Measurements from ENCODE around the gene SETBP1. TPM values are rescaled to one million over a fixed set of nuclear protein-coding genes. Genes with fewer than 3 reads are reported as not detected.

SETBP1 gene
- total and polyA plus RNA-seq, 4 donors, result 23.1 to 39.8 (median 27.8) TPM

GRCh38 chr18:44837482-44838180, 156.9 kb downstream of the SETBP1 start:
- Histone ChIP-seq H3K27me3 (ENCODE audit: control insufficient read depth, insufficient read depth, low read length) (no peaks in the 10 kb centered on the region), H3K36me3 (ENCODE audit: control insufficient read depth, insufficient read depth, low read length) (no peaks in the 10 kb centered on the region), H3K9me3 (ENCODE audit: control insufficient read depth, insufficient read depth, low read length) (no peaks in the 10 kb centered on the region), H3K27ac (ENCODE audit: low read depth, low read length) (peak overlapping the region; percentile 29), H3K4me1 (ENCODE audit: control insufficient read depth, insufficient read depth, low read length) (peaks cover 26% of the 10 kb centered on the region), H3K4me3 (ENCODE audit: low read depth, low read length) (no peak overlapping the region)
- DNase-seq (ENCODE audit: low read depth in 4 of 6, low spot score in 6 of 6), result no peak
- 51% methylated on average over 4 of the region's 6 CpGs for WGBS (ENCODE audit: insufficient coverage)

GRCh38 chr18:44838971-44839666, 158.4 kb downstream of the SETBP1 start:
- no peak overlapping the region for H3K27ac ChIP-seq (ENCODE audit: low read depth, low read length)

GRCh38 chr18:44840058-44840790, 159.5 kb downstream of the SETBP1 start:
- Histone ChIP-seq H3K27ac (ENCODE audit: low read depth, low read length) (no peak overlapping the region), H3K4me1 (ENCODE audit: control insufficient read depth, insufficient read depth, low read length) (peaks cover 28% of the 10 kb centered on the region), H3K4me3 (ENCODE audit: low read depth, low read length) (no peak overlapping the region), H3K27me3 (ENCODE audit: control insufficient read depth, insufficient read depth, low read length) (no peaks in the 10 kb centered on the region), H3K36me3 (ENCODE audit: control insufficient read depth, insufficient read depth, low read length) (no peaks in the 10 kb centered on the region), H3K9me3 (ENCODE audit: control insufficient read depth, insufficient read depth, low read length) (no peaks in the 10 kb centered on the region)
- no peak for DNase-seq (ENCODE audit: low read depth in 4 of 6, low spot score in 6 of 6)
- WGBS (ENCODE audit: insufficient coverage), result 56% methylated on average over 4 of the region's 5 CpGs

More at GRCh38 chr18:44838971-44839666, 158.4 kb downstream of the SETBP1 start:
- H3K36me3 ChIP-seq (ENCODE audit: control insufficient read depth, insufficient read depth, low read length), result no peaks in the 10 kb centered on the region
- peaks cover 30% of the 10 kb centered on the region for H3K4me1 ChIP-seq (ENCODE audit: control insufficient read depth, insufficient read depth, low read length)
- H3K27me3 ChIP-seq (ENCODE audit: control insufficient read depth, insufficient read depth, low read length), result no peaks in the 10 kb centered on the region
- no peaks in the 10 kb centered on the region for H3K9me3 ChIP-seq (ENCODE audit: control insufficient read depth, insufficient read depth, low read length)
- no peak overlapping the region for H3K4me3 ChIP-seq (ENCODE audit: low read depth, low read length)
- 29% methylated on average over 5 of the region's 8 CpGs for WGBS (ENCODE audit: insufficient coverage)
- peak in 3 of 6 donors; percentile 20 to 74 (median 50) for DNase-seq (ENCODE audit: low read depth in 4 of 6, low spot score in 6 of 6)

GRCh38 chr18:44841221-44841620, 160.5 kb downstream of the SETBP1 start:
- no peaks in the 10 kb centered on the region for H3K27me3 ChIP-seq (ENCODE audit: control insufficient read depth, insufficient read depth, low read length)
- peaks cover 32% of the 10 kb centered on the region for H3K4me1 ChIP-seq (ENCODE audit: control insufficient read depth, insufficient read depth, low read length)
- H3K27ac ChIP-seq (ENCODE audit: low read depth, low read length), result no peak overlapping the region
- DNase-seq (ENCODE audit: low read depth in 4 of 6, low spot score in 6 of 6), result no peak
- no peak overlapping the region for H3K4me3 ChIP-seq (ENCODE audit: low read depth, low read length)
- 91% methylated on average over 3 of the region's 4 CpGs for WGBS (ENCODE audit: insufficient coverage)
- H3K36me3 ChIP-seq (ENCODE audit: control insufficient read depth, insufficient read depth, low read length), result no peaks in the 10 kb centered on the region
- no peaks in the 10 kb centered on the region for H3K9me3 ChIP-seq (ENCODE audit: control insufficient read depth, insufficient read depth, low read length)

GRCh38 chr18:44841752-44842587, 161.3 kb downstream of the SETBP1 start:
- H3K27me3 ChIP-seq (ENCODE audit: control insufficient read depth, insufficient read depth, low read length), result no peaks in the 10 kb centered on the region
- peaks cover 28% of the 10 kb centered on the region for H3K4me1 ChIP-seq (ENCODE audit: control insufficient read depth, insufficient read depth, low read length)
- H3K27ac ChIP-seq (ENCODE audit: low read depth, low read length), result no peak overlapping the region
- H3K4me3 ChIP-seq (ENCODE audit: low read depth, low read length), result no peak overlapping the region
- peak in 1 of 6 donors; percentile 58 for DNase-seq (ENCODE audit: low read depth in 4 of 6, low spot score in 6 of 6)
- WGBS (ENCODE audit: insufficient coverage), result 64% methylated on average over 5 of the region's 10 CpGs
- no peaks in the 10 kb centered on the region for H3K36me3 ChIP-seq (ENCODE audit: control insufficient read depth, insufficient read depth, low read length)
- H3K9me3 ChIP-seq (ENCODE audit: control insufficient read depth, insufficient read depth, low read length), result no peaks in the 10 kb centered on the region

- DNase-seq (ENCODE audit: low read depth in 4 of 6, low spot score in 6 of 6), result no peak
- no peak overlapping the region for H3K27ac ChIP-seq (ENCODE audit: low read depth, low read length)
- H3K4me3 ChIP-seq (ENCODE audit: low read depth, low read length), result no peak overlapping the region
- no peaks in the 10 kb centered on the region for H3K36me3 ChIP-seq (ENCODE audit: control insufficient read depth, insufficient read depth, low read length)
- H3K4me1 ChIP-seq (ENCODE audit: control insufficient read depth, insufficient read depth, low read length), result peaks cover 25% of the 10 kb centered on the region
- WGBS (ENCODE audit: insufficient coverage), result 79% methylated on average over 4 of the region's 4 CpGs
- H3K27me3 ChIP-seq (ENCODE audit: control insufficient read depth, insufficient read depth, low read length), result no peaks in the 10 kb centered on the region
- H3K9me3 ChIP-seq (ENCODE audit: control insufficient read depth, insufficient read depth, low read length), result no peaks in the 10 kb centered on the region
Measured at GRCh38 chr18:44842588-44843412, 162.1 kb downstream of the SETBP1 start.

- no peaks in the 10 kb centered on the region for H3K9me3 ChIP-seq (ENCODE audit: control insufficient read depth, insufficient read depth, low read length)
- no peak overlapping the region for H3K4me3 ChIP-seq (ENCODE audit: low read depth, low read length)
- no peak for DNase-seq (ENCODE audit: low read depth in 4 of 6, low spot score in 6 of 6)
- peaks cover 20% of the 10 kb centered on the region for H3K4me1 ChIP-seq (ENCODE audit: control insufficient read depth, insufficient read depth, low read length)
- H3K36me3 ChIP-seq (ENCODE audit: control insufficient read depth, insufficient read depth, low read length), result peaks cover 2% of the 10 kb centered on the region
- 74% methylated on average over 3 of the region's 5 CpGs for WGBS (ENCODE audit: insufficient coverage)
- no peak overlapping the region for H3K27ac ChIP-seq (ENCODE audit: low read depth, low read length)
- H3K27me3 ChIP-seq (ENCODE audit: control insufficient read depth, insufficient read depth, low read length), result no peaks in the 10 kb centered on the region
Measured at GRCh38 chr18:44844486-44844885, 163.8 kb downstream of the SETBP1 start.

- DNase-seq (ENCODE audit: low read depth in 4 of 6, low spot score in 6 of 6), result no peak
- H3K36me3 ChIP-seq (ENCODE audit: control insufficient read depth, insufficient read depth, low read length), result peaks cover 3% of the 10 kb centered on the region
- peaks cover 17% of the 10 kb centered on the region for H3K4me1 ChIP-seq (ENCODE audit: control insufficient read depth, insufficient read depth, low read length)
- no peak overlapping the region for H3K4me3 ChIP-seq (ENCODE audit: low read depth, low read length)
- H3K9me3 ChIP-seq (ENCODE audit: control insufficient read depth, insufficient read depth, low read length), result no peaks in the 10 kb centered on the region
- H3K27me3 ChIP-seq (ENCODE audit: control insufficient read depth, insufficient read depth, low read length), result no peaks in the 10 kb centered on the region
- H3K27ac ChIP-seq (ENCODE audit: low read depth, low read length), result no peak overlapping the region
Measured at GRCh38 chr18:44846450-44846849, 165.8 kb downstream of the SETBP1 start.

Data from spinal cord (tissue), 10 donors.